DND-41 (cell line): ENCODE results near the gene RAD51B.
A peak's percentile ranks its signal among the peaks of the same experiment; 100 is the strongest.

ENCODE experiments used
- ATAC-seq: fragments of 200-7000 bp; cut with Tn5 transposase; 3 replicates; pipeline ENCODE4 v1.9.1; 2021; ENCODE audit warnings: low read depth; ENCODE audit not compliant: insufficient read depth
- DNase-seq: peaks from one replicate; pipeline ENCODE4 v3.0.0-alpha.2; 2020
- H2AFZ ChIP-seq: 2 replicates; pipeline ENCODE4 v1.6.0; 2012; ENCODE audit warnings: low read depth, low read length
- H3K27ac ChIP-seq: 2 replicates; pipeline ENCODE4 v1.5.1; 2012; ENCODE audit warnings: low read length, inconsistent platforms
- H3K27me3 ChIP-seq: fragments of 200-600 bp; sonication (generic); 2 replicates; pipeline ENCODE4 v1.6.0; 2012; ENCODE audit warnings: low read length, mild to moderate bottlenecking, inconsistent platforms; ENCODE audit not compliant: insufficient read depth, poor library complexity
- H3K36me3 ChIP-seq: 2 replicates; pipeline ENCODE4 v1.5.1; 2012; ENCODE audit warnings: low read length, inconsistent platforms; ENCODE audit not compliant: insufficient read depth
- H3K4me1 ChIP-seq: 2 replicates; pipeline ENCODE4 v1.5.1; 2012; ENCODE audit warnings: mild to moderate bottlenecking, low read length; ENCODE audit not compliant: insufficient read depth
- H3K4me2 ChIP-seq: 2 replicates; pipeline ENCODE4 v1.6.0; 2012; ENCODE audit warnings: mild to moderate bottlenecking, moderate library complexity, low read length, inconsistent platforms; ENCODE audit not compliant: insufficient read depth
- H3K4me3 ChIP-seq, 2 experiments: fragments of 200-600 bp in 1 of 2; shearing (Covaris generic) in 1 of 2; 2 replicates each; pipeline ENCODE4 v1.5.1; 2012 to 2016; ENCODE audit warnings: inconsistent platforms in 2 of 2, low read length in 2 of 2, mild to moderate bottlenecking in 2 of 2, low read depth in 1 of 2, moderate library complexity in 1 of 2
- H3K79me2 ChIP-seq: 2 replicates; pipeline ENCODE4 v1.6.0; 2012; ENCODE audit warnings: low read length, inconsistent platforms; ENCODE audit not compliant: insufficient read depth
- H3K9ac ChIP-seq: 2 replicates; pipeline ENCODE4 v1.6.0; 2012; ENCODE audit warnings: low read depth, mild to moderate bottlenecking, inconsistent platforms, low read length, moderate library complexity
- H3K9me3 ChIP-seq: 2 replicates; pipeline ENCODE4 v1.5.1; 2012; ENCODE audit warnings: low read length, moderate library complexity, mild to moderate bottlenecking, inconsistent platforms; ENCODE audit not compliant: insufficient read depth, severe bottlenecking
- H4K20me1 ChIP-seq: 2 replicates; pipeline ENCODE4 v1.6.0; 2012; ENCODE audit warnings: low read length; ENCODE audit not compliant: insufficient read depth
- EZH2 ChIP-seq: IDR thresholded peaks from 3 replicates; pipeline ENCODE4 v1.6.1; 2012; ENCODE audit warnings: borderline replicate concordance, low read depth, mild to moderate bottlenecking, moderate library complexity, low read length, inconsistent platforms; ENCODE audit not compliant: severe bottlenecking
- TF ChIP-seq, protein P1 (sequence below): IDR thresholded peaks from 2 replicates; pipeline ENCODE4 v1.5.1; 2012; ENCODE audit warnings: borderline replicate concordance, low read length, moderate library complexity, mild to moderate bottlenecking; ENCODE audit not compliant: poor library complexity, severe bottlenecking; ENCODE audit errors: extremely low read depth

RAD51B gene

GRCh38 chr14:68082698-68083291, 263.2 kb downstream of the RAD51B start:
- no peak for TF ChIP-seq EZH2
- TF ChIP-seq, protein P1, sequence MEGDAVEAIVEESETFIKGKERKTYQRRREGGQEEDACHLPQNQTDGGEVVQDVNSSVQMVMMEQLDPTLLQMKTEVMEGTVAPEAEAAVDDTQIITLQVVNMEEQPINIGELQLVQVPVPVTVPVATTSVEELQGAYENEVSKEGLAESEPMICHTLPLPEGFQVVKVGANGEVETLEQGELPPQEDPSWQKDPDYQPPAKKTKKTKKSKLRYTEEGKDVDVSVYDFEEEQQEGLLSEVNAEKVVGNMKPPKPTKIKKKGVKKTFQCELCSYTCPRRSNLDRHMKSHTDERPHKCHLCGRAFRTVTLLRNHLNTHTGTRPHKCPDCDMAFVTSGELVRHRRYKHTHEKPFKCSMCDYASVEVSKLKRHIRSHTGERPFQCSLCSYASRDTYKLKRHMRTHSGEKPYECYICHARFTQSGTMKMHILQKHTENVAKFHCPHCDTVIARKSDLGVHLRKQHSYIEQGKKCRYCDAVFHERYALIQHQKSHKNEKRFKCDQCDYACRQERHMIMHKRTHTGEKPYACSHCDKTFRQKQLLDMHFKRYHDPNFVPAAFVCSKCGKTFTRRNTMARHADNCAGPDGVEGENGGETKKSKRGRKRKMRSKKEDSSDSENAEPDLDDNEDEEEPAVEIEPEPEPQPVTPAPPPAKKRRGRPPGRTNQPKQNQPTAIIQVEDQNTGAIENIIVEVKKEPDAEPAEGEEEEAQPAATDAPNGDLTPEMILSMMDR = no peak
- Histone ChIP-seq H3K27ac (no peak overlapping the region), H3K9me3 (no peaks in the 10 kb centered on the region), H3K79me2 (no peaks in the 10 kb centered on the region), H3K27me3 (no peaks in the 10 kb centered on the region), H2AFZ (no peak overlapping the region), H3K4me3 (no peak overlapping the region), H3K9ac (no peak overlapping the region), H3K4me2 (no peak overlapping the region), H4K20me1 (no peaks in the 10 kb centered on the region), H3K4me1 (no peaks in the 10 kb centered on the region), H3K36me3 (no peaks in the 10 kb centered on the region)
- ATAC-seq (no peak), DNase-seq (no peak)

GRCh38 chr14:68084256-68084655, 264.7 kb downstream of the RAD51B start:
- ATAC-seq = no peak

GRCh38 chr14:68085742-68086141, 266.2 kb downstream of the RAD51B start:
- Histone ChIP-seq H3K9me3 (no peaks in the 10 kb centered on the region), H3K79me2 (no peaks in the 10 kb centered on the region), H3K27ac (no peak overlapping the region), H4K20me1 (no peaks in the 10 kb centered on the region), H3K4me2 (no peak overlapping the region), H3K36me3 (no peaks in the 10 kb centered on the region), H3K4me1 (peaks cover 6% of the 10 kb centered on the region; the same call in 1 of the 2 replicates), H3K4me3 (no peak overlapping the region), H3K27me3 (no peaks in the 10 kb centered on the region), H3K9ac (no peak overlapping the region), H2AFZ (no peak overlapping the region)
- no peak for ATAC-seq
- no peak for TF ChIP-seq EZH2
- TF ChIP-seq, protein P1 = no peak
- DNase-seq = no peak

More at GRCh38 chr14:68084256-68084655, 264.7 kb downstream of the RAD51B start:
- Histone ChIP-seq H3K79me2 (no peaks in the 10 kb centered on the region), H3K27me3 (no peaks in the 10 kb centered on the region), H3K36me3 (no peaks in the 10 kb centered on the region), H4K20me1 (no peaks in the 10 kb centered on the region), H3K9me3 (no peaks in the 10 kb centered on the region), H3K4me2 (no peak overlapping the region), H3K4me3 (no peak overlapping the region), H3K4me1 (peaks cover 6% of the 10 kb centered on the region; the same call in 1 of the 2 replicates), H3K9ac (no peak overlapping the region), H3K27ac (no peak overlapping the region), H2AFZ (no peak overlapping the region)
- no peak for TF ChIP-seq EZH2
- TF ChIP-seq, protein P1 = no peak
- DNase-seq = no peak

DNA sequence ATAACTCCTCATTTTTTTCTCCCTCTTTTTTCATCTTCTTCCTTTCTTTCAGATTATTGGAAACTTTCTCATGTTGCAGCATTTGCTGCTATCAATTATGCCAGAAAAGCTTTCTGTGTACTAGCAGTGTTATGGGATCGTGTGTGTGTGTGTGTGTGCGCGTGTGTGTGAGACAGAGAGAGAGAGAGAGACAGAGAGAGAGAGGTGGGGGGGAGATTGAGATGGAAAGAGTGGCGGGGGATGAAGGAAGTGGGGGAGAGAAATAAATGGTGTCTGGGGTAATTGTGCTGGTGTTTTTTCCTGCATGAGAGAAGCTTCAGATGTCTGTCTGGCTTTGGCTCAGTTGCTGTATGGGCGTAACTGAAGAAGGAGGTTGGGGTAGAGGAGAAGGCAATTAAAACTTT, 268.9 kb downstream of the RAD51B start:
- Histone ChIP-seq H3K36me3 (no peaks in the 10 kb centered on the region), H3K27ac (no peak overlapping the region), H3K4me2 (no peak overlapping the region), H3K27me3 (no peaks in the 10 kb centered on the region), H2AFZ (no peak overlapping the region), H3K9me3 (no peaks in the 10 kb centered on the region), H3K4me3 (no peak overlapping the region), H3K79me2 (no peaks in the 10 kb centered on the region), H3K4me1 (peaks cover 6% of the 10 kb centered on the region; the same call in 1 of the 2 replicates), H4K20me1 (no peaks in the 10 kb centered on the region), H3K9ac (no peak overlapping the region)
- TF ChIP-seq EZH2 = no peak
- TF ChIP-seq, protein P1 = no peak
- ATAC-seq = peak; percentile 48; the same call in 1 of the 3 replicates
- peak; percentile 13 for DNase-seq
